Liver (tissue), 3 donors: Measurements from ENCODE around the gene NEURL1.

ENCODE experiments used
- ATF3 ChIP-seq: IDR thresholded peaks from 2 replicates; pipeline ENCODE4 v1.6.1; 2016; ENCODE audit warnings: antibody characterized with exemption
- CTCF ChIP-seq: fragments of 150-350 bp; IDR thresholded peaks from 2 replicates; pipeline ENCODE4 v1.5.1; 2017; ENCODE audit warnings: improper control_type of control experiment, low read depth, low read length; ENCODE audit not compliant: missing input control
- GABPA ChIP-seq, 2 donors: IDR thresholded peaks in 1 of 2; conservative IDR thresholded peaks in 1 of 2; 2 replicates each; pipeline ENCODE4 v1.6.1; 2016; ENCODE audit warnings: antibody characterized with exemption in 2 of 2, mild to moderate bottlenecking in 1 of 2, moderate library complexity in 1 of 2
- JUND ChIP-seq, 2 donors: IDR thresholded peaks; 2 replicates each; pipeline ENCODE4 v1.6.1; 2016; ENCODE audit warnings: antibody characterized with exemption in 2 of 2
- NR2F2 ChIP-seq: IDR thresholded peaks from 2 replicates; pipeline ENCODE4 v1.6.1; 2016; ENCODE audit warnings: antibody characterized with exemption
- RAD21 ChIP-seq, 2 donors: IDR thresholded peaks; 2 replicates each; pipeline ENCODE4 v1.6.1; 2016; ENCODE audit warnings: antibody characterized with exemption in 2 of 2, mild to moderate bottlenecking in 2 of 2
- TAF1 ChIP-seq: conservative IDR thresholded peaks from 2 replicates; pipeline ENCODE4 v1.6.1; 2016; ENCODE audit warnings: antibody characterized with exemption, mild to moderate bottlenecking
- donor health status: healthy.
- donor health status: healthy.

- TF ChIP-seq CTCF (no peak), JUND (IDR thresholded peaks at IDR 0.05) (no peak), RAD21 (IDR thresholded peaks at IDR 0.05) (no peak), GABPA (IDR thresholded peaks at IDR 0.05 in 1 of 2, conservative IDR thresholded peaks at IDR 0.05 in 1 of 2) (no peak), TAF1 (no peak), NR2F2 (no peak), ATF3 (no peak)
These were observed 58.4 kb downstream of the NEURL1 start for GRCh38 chr10:103551619-103552602.
